Lower leg skin (tissue), 4 donors: Measurements from ENCODE around the gene CDC73. TPM values are rescaled to one million over a fixed set of nuclear protein-coding genes. Genes with fewer than 3 reads are reported as not detected.
"Not testable (repeated sequence)": the region's sequence is repeated elsewhere in the genome, so short reads cannot be mapped to it uniquely, and the experiment has no call there.

Experiments
- DNase-seq, 2 donors: peaks; one replicate each; pipeline ENCODE4 v3.0.0-alpha.2; 2019; ENCODE audit warnings: low spot score in 2 of 2
- H3K4me3 ChIP-seq: fragments of 200-600 bp; sonication (generic); 2 replicates; pipeline ENCODE4 v1.5.1; 2017; ENCODE audit warnings: mild to moderate bottlenecking, low read depth; ENCODE audit not compliant: poor library complexity, severe bottlenecking
- POLR2A ChIP-seq, 2 donors: fragments of 450-650 bp; IDR thresholded peaks; one replicate each; pipeline ENCODE4 v1.6.1; 2016 to 2017; ENCODE audit warnings: antibody characterized with exemption in 2 of 2, mild to moderate bottlenecking in 1 of 2, moderate library complexity in 1 of 2
- WGBS, 2 donors: methylation state at CpG; one replicate each; pipeline ENCODE4 v1.1.5; 2018; 5-methylcytosine and 5-hydroxymethylcytosine counted together
- intact Hi-C: fragments of 100-400 bp; cut with DNase I; formaldehyde crosslinking; loops from one replicate; pipeline ENCODE4 v1.15.0; 2023; ENCODE audit warnings: low total_unique reads
- total RNA-seq, 4 donors: library from RNA; depleted of rRNA; stranded (reverse); fragments of >200 nt; gene quantifications; one replicate each; pipeline ENCODE4 v1.1.0, GENCODE V29; 2016
- TF ChIP-seq, protein P1 (sequence below), 3 donors: fragments of 450-650 bp; IDR thresholded peaks; one replicate each; pipeline ENCODE4 v1.5.1; 2016; ENCODE audit warnings: antibody characterized with exemption in 3 of 3, mild to moderate bottlenecking in 3 of 3, moderate library complexity in 2 of 3

CDC73 gene
- total RNA-seq, 4 donors from 2014 or later, result 19.2 to 23.7 (median 20.0) TPM

DNA sequence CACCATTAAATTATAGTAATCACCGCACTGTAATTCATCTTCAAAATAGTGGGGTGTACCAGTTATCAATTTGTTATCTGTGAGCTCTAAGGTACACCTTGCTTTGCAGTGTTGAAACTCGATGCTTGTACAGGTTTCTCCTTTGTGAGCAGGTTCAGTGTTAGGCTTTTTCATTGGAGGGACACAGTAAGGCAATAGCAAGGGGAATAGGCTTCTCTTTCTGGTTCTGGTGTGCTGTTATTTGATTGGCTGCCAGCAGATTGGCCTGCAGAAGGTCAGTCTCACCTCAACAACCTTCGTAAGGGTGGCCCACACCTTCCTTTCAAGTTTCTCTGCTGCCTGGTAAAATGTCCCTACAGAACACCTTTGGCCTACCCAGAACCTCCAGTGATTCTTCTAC is 140.8 kb downstream of the CDC73 start:
- no peak overlapping the region for H3K4me3 ChIP-seq

DNA sequence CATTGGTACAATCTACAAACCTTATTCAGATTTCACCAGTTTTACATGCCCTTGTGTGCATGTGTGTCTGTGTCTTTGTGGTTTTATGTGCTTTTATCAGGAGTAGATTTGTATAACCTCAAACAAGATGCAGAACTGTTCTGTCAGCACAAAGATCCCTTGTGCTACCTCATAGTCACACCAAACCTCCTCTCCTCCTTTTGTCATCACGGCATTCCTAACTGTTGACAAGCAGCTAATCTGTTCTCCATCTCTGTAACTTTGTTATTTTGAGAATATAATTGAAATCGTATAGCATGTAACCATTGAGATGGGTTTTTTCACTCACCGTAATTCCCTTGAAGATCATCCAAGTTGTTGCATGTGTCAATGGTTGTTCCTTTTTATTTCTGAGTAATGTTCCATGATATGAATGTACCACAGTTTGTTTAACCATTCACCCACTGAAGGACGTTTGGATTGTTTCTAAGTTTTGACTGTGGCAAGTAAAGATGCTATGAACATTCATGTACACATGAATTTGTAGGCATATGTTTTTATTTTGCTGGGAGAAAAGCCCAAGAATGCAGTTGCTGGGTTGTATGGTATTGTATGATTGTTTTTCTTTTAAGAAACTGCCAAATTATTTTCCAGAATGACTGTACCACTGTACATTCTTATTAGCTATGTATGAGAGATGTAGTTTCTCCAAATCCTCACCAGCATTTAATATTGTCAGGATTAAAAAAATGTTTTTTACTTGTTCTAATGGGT is 142.7 kb downstream of the CDC73 start:
- no peak for DNase-seq
- intact Hi-C loops, result no loop called here
- 79% methylated on average over 4 of the region's 4 CpGs for WGBS, 2 donors
- no peak overlapping the region for H3K4me3 ChIP-seq
- no peak for TF ChIP-seq POLR2A (IDR thresholded peaks at IDR 0.05)
- TF ChIP-seq, protein P1, sequence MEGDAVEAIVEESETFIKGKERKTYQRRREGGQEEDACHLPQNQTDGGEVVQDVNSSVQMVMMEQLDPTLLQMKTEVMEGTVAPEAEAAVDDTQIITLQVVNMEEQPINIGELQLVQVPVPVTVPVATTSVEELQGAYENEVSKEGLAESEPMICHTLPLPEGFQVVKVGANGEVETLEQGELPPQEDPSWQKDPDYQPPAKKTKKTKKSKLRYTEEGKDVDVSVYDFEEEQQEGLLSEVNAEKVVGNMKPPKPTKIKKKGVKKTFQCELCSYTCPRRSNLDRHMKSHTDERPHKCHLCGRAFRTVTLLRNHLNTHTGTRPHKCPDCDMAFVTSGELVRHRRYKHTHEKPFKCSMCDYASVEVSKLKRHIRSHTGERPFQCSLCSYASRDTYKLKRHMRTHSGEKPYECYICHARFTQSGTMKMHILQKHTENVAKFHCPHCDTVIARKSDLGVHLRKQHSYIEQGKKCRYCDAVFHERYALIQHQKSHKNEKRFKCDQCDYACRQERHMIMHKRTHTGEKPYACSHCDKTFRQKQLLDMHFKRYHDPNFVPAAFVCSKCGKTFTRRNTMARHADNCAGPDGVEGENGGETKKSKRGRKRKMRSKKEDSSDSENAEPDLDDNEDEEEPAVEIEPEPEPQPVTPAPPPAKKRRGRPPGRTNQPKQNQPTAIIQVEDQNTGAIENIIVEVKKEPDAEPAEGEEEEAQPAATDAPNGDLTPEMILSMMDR (IDR thresholded peaks at IDR 0.05), result no peak

More for the DNA sequence above, 140.8 kb downstream of the CDC73 start:
- TF ChIP-seq, protein P1 (IDR thresholded peaks at IDR 0.05), result no peak
- TF ChIP-seq POLR2A (IDR thresholded peaks at IDR 0.05), result no peak
- intact Hi-C loops, result no loop called here
- 95 to 97% methylated on average over 3 of the region's 3 CpGs for WGBS, 2 donors
- no peak for DNase-seq

DNA sequence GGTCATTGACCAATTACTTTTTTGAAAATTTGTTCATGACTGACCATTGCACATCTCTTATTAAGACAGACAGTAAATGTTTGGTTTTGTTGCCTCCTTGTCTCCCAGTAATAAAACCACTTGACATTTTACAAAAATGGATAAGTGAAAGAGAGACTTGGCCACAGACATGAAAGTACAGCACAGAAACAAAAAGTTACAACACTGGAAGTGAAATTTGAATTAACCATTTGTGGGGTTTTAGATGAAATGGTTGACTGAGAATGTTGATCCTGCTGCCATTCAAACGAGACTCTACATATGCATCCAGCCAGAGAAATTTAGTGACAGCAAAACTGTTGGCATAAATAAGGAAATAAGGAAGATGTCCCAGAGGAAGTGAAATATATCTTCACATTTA is 143.9 kb downstream of the CDC73 start:
- no peak for TF ChIP-seq POLR2A (IDR thresholded peaks at IDR 0.05)
- TF ChIP-seq, protein P1 (IDR thresholded peaks at IDR 0.05), result no peak
- H3K4me3 ChIP-seq, result no peak overlapping the region
- DNase-seq, result no peak
- WGBS, 2 donors, result 87 to 93% methylated on average over 1 of the region's 1 CpG
- intact Hi-C loops, result no loop called here

DNA sequence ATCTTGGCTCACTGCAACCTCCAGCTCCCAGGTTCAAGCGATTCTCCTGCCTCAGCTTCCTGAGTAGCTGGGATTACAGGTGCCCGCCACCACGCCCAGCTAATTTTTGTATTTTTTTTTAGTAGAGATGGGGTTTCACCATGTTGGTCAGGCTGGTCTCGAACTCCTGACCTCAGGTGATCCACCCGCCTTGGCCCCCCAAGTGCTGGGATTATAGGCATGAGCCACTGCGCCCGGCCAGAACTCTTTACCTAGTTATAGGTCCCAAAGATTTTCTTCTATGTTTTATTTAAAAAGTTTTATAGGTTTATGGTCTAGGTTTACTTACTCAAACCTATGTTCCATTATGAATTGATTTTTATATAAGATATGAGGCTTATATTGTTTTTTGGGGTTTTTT is 145.0 kb downstream of the CDC73 start:
- H3K4me3 ChIP-seq, DNase-seq, intact Hi-C loops: not testable (repeated sequence)
- 97 to 98% methylated on average over 7 of the region's 7 CpGs for WGBS, 2 donors

DNA sequence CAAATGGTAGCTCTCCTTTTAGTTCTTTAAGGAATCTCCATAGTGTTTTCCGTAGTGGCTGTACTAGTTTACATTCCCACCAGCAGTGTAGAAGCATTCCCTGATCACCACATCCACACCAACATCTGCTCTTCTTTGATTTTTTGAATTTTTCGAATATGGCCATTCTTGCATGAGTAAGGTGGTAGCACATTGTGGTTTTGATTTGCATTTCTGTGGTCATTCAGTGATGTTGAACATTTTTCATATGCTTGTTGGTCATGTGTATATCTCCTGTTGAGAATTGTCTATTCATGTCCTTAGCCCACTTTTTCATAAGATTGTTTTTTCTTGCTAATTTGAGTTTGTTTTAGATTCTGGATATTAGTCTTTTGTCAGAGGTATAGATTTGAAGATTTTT is 149.2 kb downstream of the CDC73 start:
- no peak for DNase-seq
- TF ChIP-seq, protein P1 (IDR thresholded peaks at IDR 0.05), result no peak
- TF ChIP-seq POLR2A (IDR thresholded peaks at IDR 0.05), result no peak
- 92 to 93% methylated on average over 2 of the region's 2 CpGs for WGBS, 2 donors
- H3K4me3 ChIP-seq, result no peak overlapping the region
- intact Hi-C loops, result no loop called here

DNA sequence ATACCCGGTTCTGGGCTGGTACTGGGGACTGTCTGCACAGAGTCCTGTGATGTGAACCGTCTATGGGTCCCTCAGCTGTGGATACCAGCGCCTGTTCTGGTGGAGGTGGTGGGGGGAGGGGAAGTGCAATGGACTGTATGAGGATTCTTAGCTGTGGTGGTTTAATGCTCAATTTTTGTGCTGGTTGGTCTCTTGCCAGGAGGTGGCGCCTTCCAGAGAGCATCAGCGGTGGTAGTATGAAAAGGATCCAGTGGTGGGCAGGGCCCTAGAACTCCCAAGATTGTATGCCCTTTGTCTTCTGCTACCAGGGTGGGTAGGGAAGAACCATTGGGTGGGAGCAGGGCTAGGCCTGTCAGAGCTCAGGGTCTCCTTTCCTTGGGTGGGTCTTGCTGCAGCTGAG is 153.9 kb downstream of the CDC73 start:
- WGBS, 2 donors, result 94 to 97% methylated on average over 5 of the region's 5 CpGs
- TF ChIP-seq, protein P1 (IDR thresholded peaks at IDR 0.05), result no peak
- no peak for TF ChIP-seq POLR2A (IDR thresholded peaks at IDR 0.05)
- intact Hi-C loops, result no loop called here
- no peak overlapping the region for H3K4me3 ChIP-seq
- DNase-seq, result no peak
